GM13977 (cell line): ENCODE results near the gene HP.

Source experiments
- DNase-seq: peaks from one replicate; pipeline ENCODE4 v3.0.0; 2012; ENCODE audit warnings: low spot score
- CTCF ChIP-seq: IDR thresholded peaks from 2 replicates; pipeline ENCODE4 v1.5.1; 2012; ENCODE audit warnings: mild to moderate bottlenecking, control low read depth; ENCODE audit not compliant: insufficient read depth; ENCODE audit errors: extremely low read depth, missing control alignments
- in situ Hi-C: fragments of 300-500 bp; cut with MboI; formaldehyde crosslinking; loops from one replicate; pipeline ENCODE4 v1.12.0; 2022; ENCODE audit warnings: low sequenced_read_pairs, low pct_unique_long_range_greater_than_20kb, mixed read lengths, inconsistent platforms; ENCODE audit not compliant: unreplicated experiment

The HP gene

GRCh38 chr16:72109966-72110530 lies 55.7 kb downstream of the HP start:
- in situ Hi-C loops = no loop called here
- no peak for TF ChIP-seq CTCF
- DNase-seq = no peak
